DMS53 treated with DMSO at 0.1 percent for 48 hours (cell line): ENCODE results near the gene SERTAD2.

Experiments used
- DNase-seq: peaks from one replicate; lab custom pipeline; 2025; ENCODE audit not compliant: unreplicated experiment; lab: John Stamatoyannopoulos, UW

The SERTAD2 gene, protein sequence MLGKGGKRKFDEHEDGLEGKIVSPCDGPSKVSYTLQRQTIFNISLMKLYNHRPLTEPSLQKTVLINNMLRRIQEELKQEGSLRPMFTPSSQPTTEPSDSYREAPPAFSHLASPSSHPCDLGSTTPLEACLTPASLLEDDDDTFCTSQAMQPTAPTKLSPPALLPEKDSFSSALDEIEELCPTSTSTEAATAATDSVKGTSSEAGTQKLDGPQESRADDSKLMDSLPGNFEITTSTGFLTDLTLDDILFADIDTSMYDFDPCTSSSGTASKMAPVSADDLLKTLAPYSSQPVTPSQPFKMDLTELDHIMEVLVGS

DNA sequence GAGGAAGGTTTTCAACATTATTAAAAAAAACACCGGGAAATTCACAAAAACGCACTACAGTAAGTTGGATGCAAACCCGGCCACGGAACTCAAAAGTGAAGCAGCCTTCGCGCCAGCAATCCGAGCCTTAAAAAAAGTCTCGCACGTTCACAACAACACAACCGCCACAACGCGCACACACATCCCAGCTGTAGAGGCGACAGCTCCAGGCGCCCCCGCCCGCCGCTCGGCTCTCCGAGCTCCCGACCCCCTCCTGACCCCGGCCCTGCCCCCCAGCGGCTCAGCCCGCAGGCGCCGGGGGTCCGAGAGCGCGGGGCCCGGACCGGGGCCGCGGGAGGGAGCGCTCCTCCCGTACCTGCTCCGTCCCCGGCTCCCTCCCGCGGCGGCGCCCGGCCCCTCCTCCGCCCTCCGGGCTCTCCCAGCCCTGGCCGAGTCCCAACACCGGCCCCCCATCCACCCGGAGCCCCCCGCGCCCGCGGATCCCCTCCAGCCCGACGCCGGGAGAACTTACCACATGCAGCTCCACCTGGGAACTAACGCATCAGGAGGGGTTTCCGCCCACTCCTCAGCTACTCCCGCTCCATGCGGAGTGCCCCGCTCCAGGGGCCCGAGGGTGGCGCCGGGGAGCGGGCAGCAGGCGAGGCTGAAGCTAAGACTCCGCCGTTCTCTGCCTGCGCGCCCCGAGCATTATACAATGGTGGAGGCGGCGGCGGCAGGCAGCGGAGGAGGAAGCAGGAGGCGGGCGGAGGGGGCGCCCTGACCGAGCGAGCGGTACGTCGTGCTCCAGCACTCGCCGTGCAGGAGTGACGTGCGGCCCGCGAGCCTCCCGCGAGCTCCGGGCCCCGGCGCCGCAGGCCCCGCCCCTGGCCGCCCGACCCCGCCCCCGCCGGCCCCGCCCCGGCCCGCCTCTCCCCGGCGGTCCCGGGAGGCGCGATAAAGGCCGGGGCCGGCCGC lies at the start of gene SERTAD2:
Gene SERTAD2 (minus strand): TSS at position 805 of the 954 bp plus-strand sequence. CDS start 17,042 bp downstream, outside the sequence.
- DNase-seq = peak; percentile 82

DNA sequence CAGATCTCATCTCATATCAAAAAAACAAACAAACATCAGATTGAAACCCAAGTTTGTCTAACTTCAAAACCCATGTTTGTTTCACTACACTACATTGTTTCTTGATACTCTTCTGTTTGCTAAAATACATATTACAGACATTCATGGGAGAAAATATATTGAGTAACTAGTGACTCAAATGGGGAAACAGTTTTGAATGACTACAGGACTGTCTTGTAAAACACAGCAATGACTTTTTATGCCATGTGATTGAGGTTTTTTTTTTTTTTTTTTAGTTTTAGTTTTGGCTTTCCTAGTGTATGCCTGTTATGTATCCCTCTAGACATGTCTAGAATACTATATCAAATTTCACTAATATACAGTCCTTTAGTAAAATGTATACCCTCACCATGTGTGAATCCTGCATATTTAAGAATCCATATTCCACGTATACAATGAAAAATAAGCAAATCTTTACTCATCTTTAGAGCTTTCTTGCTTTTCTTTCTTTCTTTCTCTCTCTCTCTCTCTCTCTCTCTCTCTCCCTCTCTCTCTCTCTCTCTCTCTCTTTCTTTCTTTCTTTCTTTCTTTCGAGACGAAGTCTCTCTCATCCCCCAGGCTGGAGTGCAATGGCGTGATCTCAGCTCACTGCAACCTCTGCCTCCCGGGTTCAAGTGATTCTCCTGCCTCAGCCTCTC lies 46.6 kb upstream of the SERTAD2 start:
- DNase-seq = no peak

DNA sequence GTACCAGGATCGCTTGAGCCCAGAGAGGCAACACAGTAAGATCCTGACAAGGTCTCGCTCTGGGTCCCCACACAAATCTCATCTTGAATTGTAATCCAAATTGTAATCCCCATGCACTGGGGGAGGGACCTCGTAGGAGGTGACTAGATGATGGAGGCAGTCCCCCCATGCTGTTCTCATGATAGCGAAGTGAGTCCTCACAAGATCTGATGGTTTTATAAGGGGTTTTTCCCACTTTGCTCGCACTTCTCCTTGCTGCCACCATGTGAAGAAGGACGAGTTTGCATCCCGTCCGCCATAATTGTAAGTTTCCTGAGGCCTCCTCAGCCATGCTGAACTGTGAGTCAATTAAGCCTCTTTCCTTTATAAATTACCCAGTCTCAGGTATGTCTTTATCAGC lies 46.0 kb upstream of the SERTAD2 start:
- DNase-seq = no peak

DNA sequence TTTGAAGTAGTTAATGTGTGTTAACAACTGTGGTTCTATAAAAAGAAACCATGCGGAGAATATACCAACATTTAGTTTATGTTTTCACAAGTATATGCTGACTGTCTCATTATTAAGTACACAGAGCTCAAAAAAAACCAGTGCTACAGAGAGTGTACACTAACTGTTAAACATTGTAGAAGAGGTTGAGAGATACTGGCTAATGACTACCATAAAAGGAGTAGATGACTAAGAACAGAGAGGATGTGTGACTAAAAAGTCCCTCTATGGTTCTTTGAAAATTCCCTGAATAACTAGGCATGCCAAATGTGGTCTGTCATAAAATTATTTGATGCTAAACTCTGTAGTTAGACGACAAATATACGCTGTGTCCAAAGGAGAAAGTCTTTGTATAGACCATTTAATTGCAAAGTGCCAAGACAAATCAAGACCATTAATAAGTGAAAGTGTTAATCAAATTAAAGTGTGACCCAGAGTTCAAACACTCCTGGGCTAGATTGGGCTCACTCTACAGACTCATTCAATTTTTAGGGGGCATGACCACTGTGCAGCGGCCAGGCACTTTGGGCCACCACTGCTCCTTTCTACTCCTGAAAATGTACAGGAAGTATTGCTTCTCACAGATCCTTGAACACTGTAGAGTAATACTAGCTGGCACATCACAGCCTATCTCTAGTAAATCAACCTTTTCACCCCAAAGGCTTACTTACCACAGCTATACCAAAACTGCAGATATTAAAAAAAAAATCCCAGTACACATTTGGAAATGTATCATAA lies 45.1 kb upstream of the SERTAD2 start:
- peak; percentile 26 for DNase-seq

DNA sequence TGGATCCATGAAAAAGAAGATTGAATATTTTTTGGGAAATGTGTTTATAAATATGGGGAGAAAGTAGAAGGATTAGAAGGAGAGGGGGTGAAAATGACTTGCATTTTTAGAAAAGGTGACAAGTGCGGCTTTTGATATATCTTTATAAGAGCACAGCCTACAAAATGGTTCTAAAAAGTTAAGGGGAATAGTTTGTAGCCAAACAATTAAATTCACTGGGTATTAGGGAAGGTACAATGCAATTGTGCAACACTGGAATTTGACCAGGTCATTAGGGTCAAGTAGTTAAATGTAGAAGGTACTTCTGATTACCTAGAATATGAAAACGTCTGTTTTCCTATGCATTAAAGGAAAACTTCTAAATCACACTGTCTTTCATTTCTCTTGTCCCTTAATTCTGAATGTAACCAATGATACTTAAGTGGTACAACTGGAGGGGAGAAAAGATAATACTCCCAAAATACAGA lies 44.5 kb upstream of the SERTAD2 start:
- DNase-seq = no peak

DNA sequence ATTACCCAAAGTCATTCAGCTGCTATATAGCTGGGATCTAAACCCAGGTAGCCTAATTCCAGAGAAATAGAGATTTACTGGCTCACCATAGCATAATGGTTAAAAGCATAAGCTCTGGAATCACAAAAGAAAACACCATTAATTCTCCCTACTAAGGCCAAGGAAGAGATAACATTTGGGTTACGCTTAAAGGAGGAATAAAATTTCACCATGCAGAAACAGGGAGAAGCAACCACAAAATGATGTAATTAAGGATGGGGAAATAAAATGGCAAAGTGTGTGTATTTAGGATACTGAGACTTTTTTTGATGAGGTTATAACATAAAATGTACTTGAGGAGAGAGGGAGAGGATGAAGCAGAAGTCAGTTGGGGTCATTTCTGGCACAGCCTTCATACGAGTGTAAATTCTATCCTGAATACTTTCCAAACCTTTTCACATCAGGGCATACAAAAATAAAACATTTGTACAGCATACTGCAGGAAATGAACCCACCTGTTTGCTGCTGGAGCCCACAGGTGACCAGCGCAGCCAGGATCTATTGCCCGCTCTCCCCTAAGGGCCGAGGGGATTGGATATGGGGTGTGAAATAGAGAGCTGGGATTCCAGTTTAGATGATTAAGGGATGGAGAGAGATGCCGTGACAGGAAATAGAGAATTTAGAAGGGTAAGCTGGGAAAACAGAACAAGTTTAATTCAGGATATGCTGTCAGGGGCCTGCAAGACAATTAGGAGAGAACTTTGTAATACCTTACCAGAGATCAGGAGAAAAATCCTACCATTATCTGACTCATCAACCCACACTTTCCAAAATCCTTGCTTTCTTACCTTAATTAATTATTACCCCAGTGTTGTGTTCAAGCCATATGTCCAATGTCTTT lies 43.8 kb upstream of the SERTAD2 start:
- no peak for DNase-seq

DNA sequence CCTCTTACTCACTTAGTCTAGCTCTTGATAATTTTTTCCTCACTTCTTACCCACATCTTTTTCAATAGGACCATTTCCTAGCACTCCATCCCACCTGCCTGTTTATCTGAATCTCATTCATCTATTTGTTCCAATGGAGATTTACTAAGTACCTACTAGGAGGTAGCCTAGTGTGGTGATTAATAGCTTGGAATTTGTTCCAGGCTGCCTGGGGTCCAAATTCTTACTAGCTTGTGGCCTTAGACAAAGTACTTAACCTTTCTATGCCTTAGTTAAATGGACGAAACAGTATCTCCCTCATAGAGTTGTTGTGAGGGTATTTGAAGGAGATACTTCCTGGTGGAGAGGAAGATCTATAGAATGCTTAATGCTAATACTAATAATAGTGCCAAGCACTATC lies 42.9 kb upstream of the SERTAD2 start:
- no peak for DNase-seq

DNA sequence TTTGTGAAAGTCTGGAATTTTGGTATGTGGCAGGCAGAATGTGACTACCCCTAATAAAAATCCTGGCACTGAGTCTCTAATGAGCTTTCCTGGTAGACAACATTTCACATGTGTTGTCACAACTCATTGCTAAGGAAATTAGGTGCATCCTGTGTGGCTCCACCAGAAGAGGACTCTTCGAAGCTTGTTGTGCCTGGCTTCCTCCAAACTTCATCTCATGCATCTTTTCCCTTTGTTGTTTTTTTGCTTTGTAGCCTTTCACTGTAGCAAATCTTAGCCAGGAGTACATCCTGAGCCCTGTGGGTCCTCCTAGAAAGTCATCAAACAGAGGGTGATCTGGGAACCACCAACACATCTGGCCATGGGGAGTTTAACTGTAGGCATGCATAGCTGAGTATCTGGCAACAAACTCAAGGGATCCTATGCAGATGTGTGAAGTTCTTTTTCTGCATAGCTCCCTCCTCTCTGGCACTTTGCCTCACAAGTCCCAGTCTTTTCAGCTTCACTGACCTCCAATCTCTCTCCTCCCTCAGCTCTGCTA lies 42.1 kb upstream of the SERTAD2 start:
- DNase-seq = no peak

DNA sequence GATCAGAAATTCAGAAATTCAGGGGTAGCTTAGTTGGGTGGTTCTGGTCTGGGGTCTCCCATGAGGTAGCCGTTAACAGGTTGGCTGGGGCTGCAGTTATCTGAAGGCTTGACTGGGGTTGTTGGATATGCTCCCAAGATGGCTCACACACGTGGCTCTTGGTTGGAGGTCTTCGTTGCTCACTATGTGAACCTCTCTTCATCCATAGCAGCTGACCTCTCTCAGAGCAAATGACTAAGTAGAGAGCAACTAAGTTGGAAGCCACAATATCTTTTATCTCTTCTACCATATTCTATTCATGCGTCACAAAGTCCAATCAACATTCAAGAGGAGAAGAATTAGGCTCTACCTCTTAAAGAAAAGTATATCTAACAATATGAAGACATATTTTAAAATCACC lies 38.7 kb upstream of the SERTAD2 start:
- no peak for DNase-seq

DNA sequence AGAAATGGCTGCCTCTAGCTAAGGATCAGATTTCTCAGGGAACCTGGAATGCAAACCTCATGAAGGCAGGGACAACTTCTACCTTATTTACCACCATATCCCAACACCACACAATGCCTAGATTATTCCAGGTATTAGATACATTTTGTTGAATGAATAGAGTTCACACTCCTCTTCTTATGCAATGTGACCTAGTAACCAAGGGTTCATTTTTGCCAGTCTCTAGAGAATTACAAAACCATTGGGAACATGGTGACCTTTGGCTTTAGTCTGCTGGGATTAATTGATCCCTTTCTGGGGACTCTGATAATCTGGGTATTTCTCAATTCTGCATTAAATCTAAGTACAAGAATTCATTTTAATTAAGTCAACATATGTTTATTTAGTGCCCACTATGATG lies 35.2 kb upstream of the SERTAD2 start:
- DNase-seq = no peak

DNA sequence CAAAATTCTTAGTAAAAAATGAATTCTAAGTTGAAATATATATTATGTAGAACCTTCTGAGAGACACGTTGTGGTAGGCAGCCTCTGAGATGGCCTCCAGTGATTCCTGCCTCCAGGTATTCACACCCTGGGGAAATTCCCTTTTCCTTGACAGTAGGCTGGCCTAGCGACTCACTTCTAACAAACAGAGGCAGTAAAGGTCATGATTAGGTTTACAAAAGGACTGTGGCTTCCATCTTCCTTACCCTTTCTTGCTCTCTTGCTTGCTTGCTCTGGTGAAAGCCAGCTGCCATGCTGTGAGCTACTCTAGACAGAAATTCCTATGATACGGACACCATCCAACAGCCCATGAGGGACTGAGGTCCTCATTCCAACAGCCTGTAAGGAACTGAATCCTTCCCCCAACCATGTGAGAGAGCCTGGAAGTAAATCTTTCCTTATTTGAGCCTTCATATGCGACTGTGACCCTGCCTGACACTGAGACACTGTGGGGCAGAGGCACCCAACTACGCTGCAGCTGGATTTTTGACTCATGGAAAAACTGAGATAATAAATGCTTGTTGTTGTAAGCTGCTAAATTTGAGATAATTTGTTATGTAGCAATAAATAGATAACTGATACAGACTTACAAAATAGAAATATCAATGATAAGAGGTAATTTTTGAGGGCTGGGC lies 32.7 kb upstream of the SERTAD2 start:
- DNase-seq = no peak

DNA sequence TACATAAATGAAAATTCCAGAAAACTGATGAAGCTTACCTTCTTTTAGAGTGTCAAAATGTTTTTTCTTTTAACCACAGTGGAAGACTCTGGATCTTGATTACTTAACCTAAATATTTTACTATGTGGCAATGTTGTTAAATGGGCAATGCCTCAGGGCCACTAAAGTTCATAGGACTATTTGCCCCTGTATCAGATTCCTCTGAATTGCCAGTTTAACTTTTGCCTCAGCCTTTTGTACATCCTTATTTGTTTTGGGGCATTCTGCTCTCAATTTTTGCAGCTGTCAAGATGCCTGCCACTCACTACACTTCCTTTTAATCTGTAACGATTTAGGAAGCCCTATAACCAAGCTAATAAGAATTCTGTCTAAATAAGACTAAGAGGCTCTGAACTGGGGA lies 31.7 kb upstream of the SERTAD2 start:
- no peak for DNase-seq

DNA sequence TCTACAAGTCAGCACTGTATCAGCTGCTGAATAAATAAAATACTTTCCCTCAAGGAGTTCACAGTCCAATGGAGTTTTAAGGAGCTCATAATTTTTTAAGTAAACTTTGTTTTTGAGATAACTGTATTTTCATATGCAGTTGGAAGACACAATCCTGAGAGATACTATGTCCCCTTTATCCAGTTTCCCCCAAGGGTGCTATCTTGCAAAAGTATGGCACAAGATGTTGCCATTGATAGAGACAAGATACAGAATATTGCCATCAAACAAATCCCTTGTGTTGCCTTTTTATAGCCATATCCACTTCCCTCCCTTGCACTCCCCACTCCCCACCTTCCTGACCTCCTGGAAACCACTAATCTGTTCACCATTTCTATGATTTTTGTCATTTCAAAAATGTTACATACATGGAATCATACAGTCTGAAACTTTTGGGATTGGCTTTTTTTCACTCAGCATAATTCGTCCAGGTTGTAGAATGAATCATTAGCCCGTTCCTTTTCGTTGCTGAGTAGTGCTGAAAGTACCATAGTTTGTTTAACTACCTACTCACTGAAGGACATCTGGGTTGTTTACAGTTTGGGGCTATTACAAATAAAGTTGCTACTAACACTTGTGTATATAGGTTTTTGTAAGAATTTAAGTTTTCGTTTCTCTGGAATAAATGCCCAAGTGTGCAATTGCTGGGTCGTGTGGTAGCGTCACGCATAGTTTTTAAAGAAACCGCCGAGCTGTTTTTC lies 30.2 kb upstream of the SERTAD2 start:
- DNase-seq = no peak

DNA sequence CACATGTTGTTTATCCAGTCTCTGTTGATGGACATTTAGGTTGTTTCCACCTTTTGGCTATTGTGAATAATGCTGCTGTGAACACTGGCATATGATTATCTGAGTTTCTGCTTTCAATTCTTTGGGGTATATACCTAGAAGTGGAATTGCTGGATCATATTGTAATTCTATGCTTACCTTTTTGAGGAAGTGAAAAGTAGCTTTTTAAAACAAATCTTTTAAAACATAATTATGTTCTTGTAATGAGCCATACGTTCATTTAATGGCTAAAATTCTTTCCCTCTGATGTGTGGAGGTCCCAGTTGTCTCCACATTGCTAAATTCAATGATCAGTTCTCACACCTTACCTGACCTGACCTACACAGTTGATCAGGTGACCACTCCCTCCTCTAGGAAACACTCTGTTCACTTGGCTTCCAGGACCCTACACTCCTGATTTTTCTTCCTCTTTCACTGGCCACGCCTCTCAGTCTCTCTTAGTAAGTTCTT lies 27.8 kb upstream of the SERTAD2 start:
- DNase-seq = no peak

DNA sequence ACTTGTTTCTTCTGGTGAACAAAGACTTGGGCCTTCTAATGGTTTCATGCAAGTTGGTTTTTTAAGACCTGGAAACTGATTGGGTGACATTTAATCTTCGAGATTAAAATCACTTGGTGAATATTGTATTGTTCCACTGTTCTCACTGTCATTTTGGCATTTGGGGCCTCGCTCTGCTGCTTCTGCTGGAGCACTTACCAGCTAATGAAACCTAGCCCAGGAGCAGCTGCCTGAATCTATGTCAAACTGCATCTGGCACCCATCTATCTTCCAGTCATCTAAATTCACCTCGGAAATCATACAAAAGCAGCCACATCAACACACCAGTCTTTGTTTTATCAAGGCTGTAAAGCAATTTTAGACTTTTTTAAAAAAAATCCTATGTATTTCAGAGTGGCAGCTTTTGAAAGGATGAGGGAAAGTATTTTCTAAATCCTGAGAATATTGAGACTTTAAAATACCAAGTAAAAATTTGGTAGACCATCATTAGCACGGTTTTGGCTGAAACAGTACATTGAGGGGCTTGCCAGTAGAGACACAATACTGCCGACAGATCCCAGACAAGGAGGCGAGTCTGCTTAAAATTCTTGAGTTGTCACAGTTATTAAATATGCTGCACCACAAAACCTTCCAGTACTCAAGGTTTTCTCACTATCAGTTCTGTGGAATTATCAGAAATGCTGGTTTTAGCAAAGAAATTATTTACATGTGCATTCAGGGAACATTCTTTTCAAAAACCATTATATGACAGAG lies 26.1 kb upstream of the SERTAD2 start:
- DNase-seq = no peak

DNA sequence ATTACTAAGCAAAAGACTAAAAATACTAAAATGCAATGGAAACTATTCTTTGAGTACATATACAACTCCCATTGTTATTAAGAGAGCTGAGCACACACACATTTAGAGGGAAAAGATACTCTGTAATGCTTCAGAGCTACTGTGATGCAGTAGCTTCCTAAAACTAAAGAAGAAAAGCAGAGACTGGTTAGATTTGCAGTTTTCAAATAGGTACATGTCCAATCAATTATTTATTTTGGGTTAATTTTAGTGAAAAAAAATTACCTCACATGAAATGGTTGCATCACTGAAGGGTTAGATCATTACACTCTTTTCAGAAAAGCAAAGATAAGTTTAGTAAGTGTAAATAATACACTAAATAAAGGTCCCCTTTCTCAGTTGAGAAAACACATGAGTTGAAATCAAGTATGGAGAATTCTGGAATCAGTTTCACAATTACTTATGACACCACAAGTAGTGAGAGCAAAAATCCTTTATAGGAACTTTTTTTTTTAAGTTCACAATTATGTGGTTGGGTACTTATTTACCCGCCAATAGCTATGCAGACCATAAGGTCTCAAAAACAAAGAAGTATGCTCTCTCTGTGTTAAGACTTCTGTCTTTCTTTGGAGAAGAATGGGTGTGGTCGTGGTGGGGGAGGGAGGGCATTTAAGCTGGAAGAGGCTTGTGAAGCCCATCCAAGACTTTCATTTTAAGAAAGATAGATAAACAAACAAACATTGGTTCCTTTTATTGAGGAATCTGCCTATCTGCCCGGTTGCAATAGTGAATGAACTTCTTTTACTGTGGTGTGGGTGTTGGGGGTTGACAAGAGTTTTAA lies 25.3 kb upstream of the SERTAD2 start:
- no peak for DNase-seq
